ENCODE data around the gene NCKAP5.

The NCKAP5 gene

GRCh38 chr2:132651115-132652045, 916.9 kb downstream of the NCKAP5 start:
- H3K27me3 Mint-ChIP-seq = peaks cover 13% of the 10 kb centered on the region
- H3K27ac Mint-ChIP-seq = no peak overlapping the region
- no peaks in the 10 kb centered on the region for H3K4me1 Mint-ChIP-seq
- DNase-seq = no peak
- H3K9me3 Mint-ChIP-seq = peaks cover 0 to 5% of the 10 kb centered on the region in 2 donors
- no peak overlapping the region for H3K4me3 Mint-ChIP-seq
- ATAC-seq = no peak

GRCh38 chr2:132646540-132647108, 921.6 kb downstream of the NCKAP5 start:
- H3K4me3 Mint-ChIP-seq = no peak overlapping the region

GRCh38 chr2:132645722-132646539, 922.3 kb downstream of the NCKAP5 start:
- Mint-ChIP-seq H3K4me1 (no peaks in the 10 kb centered on the region), H3K4me3 (no peak overlapping the region), H3K27ac (no peak overlapping the region), H3K9me3 (no peaks in the 10 kb centered on the region), H3K27me3 (peaks cover 29% of the 10 kb centered on the region)
- ATAC-seq = no peak
- DNase-seq = no peak

More at GRCh38 chr2:132646540-132647108, 921.6 kb downstream of the NCKAP5 start:
- Mint-ChIP-seq H3K4me1 (no peaks in the 10 kb centered on the region), H3K9me3 (no peaks in the 10 kb centered on the region), H3K27me3 (peaks cover 29% of the 10 kb centered on the region), H3K27ac (no peak overlapping the region)
- DNase-seq = no peak
- no peak for ATAC-seq

- H3K27me3 Mint-ChIP-seq = peaks cover 29% of the 10 kb centered on the region
- ATAC-seq (no peak), DNase-seq (no peak)
- no peak overlapping the region for H3K4me3 Mint-ChIP-seq
- no peaks in the 10 kb centered on the region for H3K9me3 Mint-ChIP-seq
- peak overlapping the region in 1 of 2 donors; percentile 76 for H3K27ac Mint-ChIP-seq
- H3K4me1 Mint-ChIP-seq = no peaks in the 10 kb centered on the region
Observed at GRCh38 chr2:132645176-132645575, 923.1 kb downstream of the NCKAP5 start.

GRCh38 chr2:132642415-132642814, 925.8 kb downstream of the NCKAP5 start:
- H3K4me1 Mint-ChIP-seq = no peaks in the 10 kb centered on the region
- H3K27me3 Mint-ChIP-seq = peaks cover 23% of the 10 kb centered on the region
- no peak for DNase-seq
- H3K4me3 Mint-ChIP-seq = no peak overlapping the region
- peaks cover 0 to 7% of the 10 kb centered on the region in 2 donors for H3K9me3 Mint-ChIP-seq
- ATAC-seq = no peak
- H3K27ac Mint-ChIP-seq = no peak overlapping the region

GRCh38 chr2:132641819-132642218, 926.4 kb downstream of the NCKAP5 start:
- peaks cover 0 to 7% of the 10 kb centered on the region in 2 donors for H3K9me3 Mint-ChIP-seq
- no peaks in the 10 kb centered on the region for H3K4me1 Mint-ChIP-seq
- H3K27ac Mint-ChIP-seq = no peak overlapping the region
- H3K27me3 Mint-ChIP-seq = peaks cover 23% of the 10 kb centered on the region
- ATAC-seq = no peak
- no peak for DNase-seq
- H3K4me3 Mint-ChIP-seq = no peak overlapping the region

- no peak for DNase-seq
- no peak for ATAC-seq
- H3K4me1 Mint-ChIP-seq = no peaks in the 10 kb centered on the region
- H3K4me3 Mint-ChIP-seq = no peak overlapping the region
- no peak overlapping the region for H3K27ac Mint-ChIP-seq
- H3K27me3 Mint-ChIP-seq = peaks cover 9% of the 10 kb centered on the region
- H3K9me3 Mint-ChIP-seq = peaks cover 0 to 12% of the 10 kb centered on the region in 2 donors
Observed at GRCh38 chr2:132640116-132640515, 928.1 kb downstream of the NCKAP5 start.

- Mint-ChIP-seq H3K9me3 (peaks cover 5 to 22% of the 10 kb centered on the region in 2 donors), H3K4me1 (no peaks in the 10 kb centered on the region), H3K4me3 (no peak overlapping the region), H3K27ac (no peak overlapping the region), H3K27me3 (peaks cover 6% of the 10 kb centered on the region)
- no peak for DNase-seq
- ATAC-seq = no peak
Observed at GRCh38 chr2:132638313-132639040, 929.8 kb downstream of the NCKAP5 start.

GRCh38 chr2:132636346-132636745, 931.9 kb downstream of the NCKAP5 start:
- no peak overlapping the region for H3K27ac Mint-ChIP-seq
- DNase-seq (no peak), ATAC-seq (no peak)
- H3K4me3 Mint-ChIP-seq = no peak overlapping the region
- H3K9me3 Mint-ChIP-seq = peaks cover 7 to 25% of the 10 kb centered on the region in 2 donors
- no peaks in the 10 kb centered on the region for H3K4me1 Mint-ChIP-seq
- peaks cover 6% of the 10 kb centered on the region for H3K27me3 Mint-ChIP-seq

- ATAC-seq = no peak
- Mint-ChIP-seq H3K9me3 (peaks cover 7 to 25% of the 10 kb centered on the region in 2 donors), H3K27me3 (peaks cover 6% of the 10 kb centered on the region), H3K4me1 (no peaks in the 10 kb centered on the region), H3K27ac (no peak overlapping the region), H3K4me3 (no peak overlapping the region)
- DNase-seq = no peak
Observed at GRCh38 chr2:132633635-132634034, 934.6 kb downstream of the NCKAP5 start.

- DNase-seq = no peak
- Mint-ChIP-seq H3K4me1 (no peaks in the 10 kb centered on the region), H3K27me3 (no peaks in the 10 kb centered on the region), H3K4me3 (no peak overlapping the region), H3K9me3 (peaks cover 7 to 18% of the 10 kb centered on the region in 2 donors), H3K27ac (no peak overlapping the region)
- ATAC-seq = no peak
Observed at GRCh38 chr2:132632000-132632649, 936.1 kb downstream of the NCKAP5 start.

- Mint-ChIP-seq H3K4me3 (no peak overlapping the region), H3K4me1 (no peaks in the 10 kb centered on the region), H3K27me3 (no peaks in the 10 kb centered on the region), H3K9me3 (peaks cover 0 to 9% of the 10 kb centered on the region in 2 donors), H3K27ac (no peak overlapping the region)
- ATAC-seq = no peak
- no peak for DNase-seq
Observed at GRCh38 chr2:132627536-132627935, 940.7 kb downstream of the NCKAP5 start.

- no peak for ATAC-seq
- H3K27ac Mint-ChIP-seq = no peak overlapping the region
- peaks cover 0 to 9% of the 10 kb centered on the region in 2 donors for H3K9me3 Mint-ChIP-seq
- no peak overlapping the region for H3K4me3 Mint-ChIP-seq
- no peaks in the 10 kb centered on the region for H3K27me3 Mint-ChIP-seq
- DNase-seq = no peak
- no peaks in the 10 kb centered on the region for H3K4me1 Mint-ChIP-seq
Observed at GRCh38 chr2:132623096-132623839, 945.0 kb downstream of the NCKAP5 start.
